Tibial artery (tissue), 4 donors: ENCODE measurements around the gene ZDHHC18.
A peak's percentile ranks its signal among the peaks of the same experiment; 100 is the strongest.

Source experiments
- DNase-seq, 2 donors: peaks; one replicate each; pipeline ENCODE4 v3.0.0-alpha.2; 2019
- H3K27ac ChIP-seq, 2 donors: fragments of 200-600 bp; sonication (generic) in 1 of 2; 1 replicate in 1 of 2; 2 replicates in 1 of 2; pipeline ENCODE4 v1.5.1; 2018 to 2019; ENCODE audit warnings: mild to moderate bottlenecking in 1 of 2
- H3K27me3 ChIP-seq, 2 donors: fragments of 200-600 bp; sonication (generic) in 1 of 2; one replicate each; pipeline versions ENCODE4 v1.5.1 to v1.6.0; 2016 to 2019
- H3K36me3 ChIP-seq, 3 donors: fragments of 200-600 bp; sonication (generic) in 2 of 3; one replicate each; pipeline ENCODE4 v1.5.1; 2016 to 2019; ENCODE audit warnings: mild to moderate bottlenecking in 2 of 3
- H3K4me1 ChIP-seq, 4 donors: fragments of 200-600 bp; sonication (generic) in 2 of 4; 1 replicate in 3 of 4; 2 replicates in 1 of 4; pipeline ENCODE4 v1.5.1; 2016 to 2019
- H3K4me3 ChIP-seq, 2 donors: fragments of 200-600 bp; sonication (generic) in 1 of 2; 1 replicate in 1 of 2; 2 replicates in 1 of 2; pipeline ENCODE4 v1.5.1; 2018 to 2019; ENCODE audit warnings: mild to moderate bottlenecking in 2 of 2
- H3K9me3 ChIP-seq, 3 donors: fragments of 200-600 bp; sonication (generic) in 1 of 3; one replicate each; pipeline ENCODE4 v1.5.1; 2016 to 2019
- intact Hi-C: fragments of 100-400 bp; cut with DNase I; formaldehyde crosslinking; loops from one replicate; pipeline ENCODE4 v1.15.0; 2023; ENCODE audit warnings: low total_unique reads
- TF ChIP-seq, protein P1 (sequence below), 2 experiments: fragments of 200-600 bp in 1 of 2; fragments of 450-650 bp in 1 of 2; IDR thresholded peaks; one replicate each; pipeline ENCODE4 v1.5.1; 2017 to 2019; ENCODE audit warnings: antibody characterized with exemption in 2 of 2, mild to moderate bottlenecking in 1 of 2, moderate library complexity in 1 of 2

Gene ZDHHC18

DNA sequence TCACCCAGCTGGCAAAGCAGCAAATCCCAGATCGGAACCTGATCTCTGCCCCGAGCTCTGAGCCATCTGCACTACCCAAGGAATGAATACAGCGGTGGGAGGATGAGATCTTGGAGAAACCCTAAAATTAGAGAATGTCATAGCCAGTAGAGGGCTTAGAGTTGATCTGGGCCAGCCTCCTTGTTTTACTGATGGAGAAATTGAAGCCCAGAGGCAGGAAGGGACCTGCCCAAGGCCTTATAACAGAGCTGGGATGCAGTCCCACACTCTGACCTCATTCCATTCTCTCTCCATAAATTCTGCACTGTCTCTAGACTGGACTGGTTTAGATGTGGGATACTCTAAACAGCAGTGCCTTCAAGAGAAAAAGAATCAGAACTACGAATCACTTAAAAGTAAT lies 31.7 kb downstream of the ZDHHC18 start:
- TF ChIP-seq, protein P1, sequence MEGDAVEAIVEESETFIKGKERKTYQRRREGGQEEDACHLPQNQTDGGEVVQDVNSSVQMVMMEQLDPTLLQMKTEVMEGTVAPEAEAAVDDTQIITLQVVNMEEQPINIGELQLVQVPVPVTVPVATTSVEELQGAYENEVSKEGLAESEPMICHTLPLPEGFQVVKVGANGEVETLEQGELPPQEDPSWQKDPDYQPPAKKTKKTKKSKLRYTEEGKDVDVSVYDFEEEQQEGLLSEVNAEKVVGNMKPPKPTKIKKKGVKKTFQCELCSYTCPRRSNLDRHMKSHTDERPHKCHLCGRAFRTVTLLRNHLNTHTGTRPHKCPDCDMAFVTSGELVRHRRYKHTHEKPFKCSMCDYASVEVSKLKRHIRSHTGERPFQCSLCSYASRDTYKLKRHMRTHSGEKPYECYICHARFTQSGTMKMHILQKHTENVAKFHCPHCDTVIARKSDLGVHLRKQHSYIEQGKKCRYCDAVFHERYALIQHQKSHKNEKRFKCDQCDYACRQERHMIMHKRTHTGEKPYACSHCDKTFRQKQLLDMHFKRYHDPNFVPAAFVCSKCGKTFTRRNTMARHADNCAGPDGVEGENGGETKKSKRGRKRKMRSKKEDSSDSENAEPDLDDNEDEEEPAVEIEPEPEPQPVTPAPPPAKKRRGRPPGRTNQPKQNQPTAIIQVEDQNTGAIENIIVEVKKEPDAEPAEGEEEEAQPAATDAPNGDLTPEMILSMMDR (IDR thresholded peaks at IDR 0.05) = no peak
- intact Hi-C loops = no loop called here
- H3K27ac ChIP-seq = no peak overlapping the region

DNA sequence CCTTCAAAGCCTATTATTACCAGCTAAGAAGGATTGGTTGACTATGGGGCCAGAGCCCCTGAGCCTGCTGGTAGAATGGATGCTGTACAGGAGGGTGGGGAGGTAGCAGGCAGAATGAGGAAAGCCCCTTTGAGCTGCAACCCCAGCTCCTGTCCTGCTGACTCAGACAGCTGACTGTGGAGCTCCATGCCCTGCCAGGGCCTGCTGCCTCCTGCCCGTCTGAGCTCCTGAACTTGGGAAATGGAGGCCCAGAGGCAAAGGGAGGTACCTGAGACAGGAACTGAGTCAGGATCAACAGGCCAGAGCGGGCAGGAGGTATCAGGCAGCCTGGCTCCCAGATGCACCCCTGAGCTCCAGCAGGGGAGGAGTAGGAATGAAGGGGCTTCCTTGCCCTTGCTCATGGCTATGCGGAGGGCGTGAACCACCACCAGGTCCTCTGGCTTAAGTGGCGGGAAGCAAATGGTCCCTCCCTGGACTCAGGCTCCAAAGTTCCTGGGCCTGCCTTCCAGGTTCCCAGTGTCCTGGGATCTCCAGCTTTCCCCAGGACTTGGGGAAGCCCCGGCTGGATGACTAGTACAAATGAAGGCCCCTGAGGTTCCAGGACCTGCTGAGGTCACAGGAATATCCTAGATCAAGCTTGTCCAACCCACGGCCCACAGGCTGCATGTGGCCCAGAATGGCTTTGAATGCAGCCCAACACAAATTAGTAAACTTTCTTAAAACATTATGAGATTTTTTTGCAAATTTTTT lies 32.6 kb downstream of the ZDHHC18 start:
- intact Hi-C loops = no loop called here
- H3K27ac ChIP-seq = no peak overlapping the region

More for the DNA sequence above, 31.7 kb downstream of the ZDHHC18 start:
- DNase-seq = no peak
- Histone ChIP-seq H3K36me3 (peaks cover 27 to 53% (median 33%) of the 10 kb centered on the region in 3 donors), H3K9me3 (no peaks in the 10 kb centered on the region), H3K4me1 (peaks cover 0 to 3% (median 0%) of the 10 kb centered on the region in 4 donors), H3K4me3 (no peak overlapping the region), H3K27me3 (no peaks in the 10 kb centered on the region)

DNA sequence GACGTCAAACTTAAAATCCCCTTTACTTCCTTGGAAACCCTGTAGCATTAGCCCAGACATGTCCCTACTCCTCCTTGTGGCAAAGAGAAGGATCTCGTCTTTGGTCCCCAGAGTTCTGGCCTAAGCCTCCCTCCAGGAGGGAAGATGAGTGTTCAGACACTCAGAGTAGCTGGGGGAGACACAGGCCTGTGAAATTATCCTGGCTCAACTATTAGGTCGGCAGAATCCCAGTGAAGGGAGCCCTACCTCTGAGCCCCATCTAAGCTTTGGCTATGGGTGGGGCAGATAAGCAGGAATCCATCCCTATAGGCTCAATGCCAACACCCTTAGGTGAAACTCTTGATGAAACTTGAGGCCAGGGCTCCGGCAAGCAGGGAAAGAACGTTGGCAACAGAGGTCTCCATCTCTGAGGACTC lies 34.8 kb downstream of the ZDHHC18 start:
- no peaks in the 10 kb centered on the region for H3K9me3 ChIP-seq
- peaks cover 0 to 22% (median 15%) of the 10 kb centered on the region in 4 donors for H3K4me1 ChIP-seq
- peaks cover 4 to 21% (median 7%) of the 10 kb centered on the region in 3 donors for H3K36me3 ChIP-seq
- H3K27ac ChIP-seq = no peak overlapping the region
- TF ChIP-seq, protein P1 (IDR thresholded peaks at IDR 0.05) = no peak
- no peak overlapping the region for H3K4me3 ChIP-seq
- H3K27me3 ChIP-seq = no peaks in the 10 kb centered on the region
- DNase-seq = no peak
- intact Hi-C loops = no loop called here

More for the DNA sequence above, 32.6 kb downstream of the ZDHHC18 start:
- Histone ChIP-seq H3K4me1 (peaks cover 0 to 8% (median 5%) of the 10 kb centered on the region in 4 donors), H3K4me3 (no peak overlapping the region), H3K36me3 (peaks cover 20 to 44% (median 24%) of the 10 kb centered on the region in 3 donors), H3K27me3 (no peaks in the 10 kb centered on the region), H3K9me3 (no peaks in the 10 kb centered on the region)
- no peak for DNase-seq
- TF ChIP-seq, protein P1 (IDR thresholded peaks at IDR 0.05) = no peak

DNA sequence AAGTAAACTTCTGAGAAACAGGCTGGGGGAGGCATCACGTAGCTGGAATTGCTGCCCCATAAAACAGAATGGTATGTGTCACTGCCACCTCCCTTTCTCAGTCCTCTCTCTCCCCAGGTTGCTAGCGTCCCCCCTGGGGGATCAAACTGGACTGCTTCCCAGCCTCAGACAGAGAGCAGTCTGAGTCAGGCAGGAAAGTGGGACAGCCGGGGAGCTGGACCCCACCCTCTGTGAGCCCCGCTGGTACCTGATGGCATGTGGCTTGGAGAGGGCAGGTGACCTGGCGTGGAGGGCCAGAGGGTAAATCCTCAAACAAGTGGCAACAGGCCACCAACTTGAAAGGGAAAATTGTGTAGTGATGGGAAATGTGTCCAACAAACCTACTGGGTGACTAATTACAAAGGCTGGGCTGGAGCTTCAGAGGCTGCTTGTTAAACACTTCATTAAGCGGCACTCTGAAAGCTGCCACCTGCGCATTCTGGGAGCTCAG lies 35.4 kb downstream of the ZDHHC18 start:
- TF ChIP-seq, protein P1 (IDR thresholded peaks at IDR 0.05) = no peak
- intact Hi-C loops = no loop called here

DNA sequence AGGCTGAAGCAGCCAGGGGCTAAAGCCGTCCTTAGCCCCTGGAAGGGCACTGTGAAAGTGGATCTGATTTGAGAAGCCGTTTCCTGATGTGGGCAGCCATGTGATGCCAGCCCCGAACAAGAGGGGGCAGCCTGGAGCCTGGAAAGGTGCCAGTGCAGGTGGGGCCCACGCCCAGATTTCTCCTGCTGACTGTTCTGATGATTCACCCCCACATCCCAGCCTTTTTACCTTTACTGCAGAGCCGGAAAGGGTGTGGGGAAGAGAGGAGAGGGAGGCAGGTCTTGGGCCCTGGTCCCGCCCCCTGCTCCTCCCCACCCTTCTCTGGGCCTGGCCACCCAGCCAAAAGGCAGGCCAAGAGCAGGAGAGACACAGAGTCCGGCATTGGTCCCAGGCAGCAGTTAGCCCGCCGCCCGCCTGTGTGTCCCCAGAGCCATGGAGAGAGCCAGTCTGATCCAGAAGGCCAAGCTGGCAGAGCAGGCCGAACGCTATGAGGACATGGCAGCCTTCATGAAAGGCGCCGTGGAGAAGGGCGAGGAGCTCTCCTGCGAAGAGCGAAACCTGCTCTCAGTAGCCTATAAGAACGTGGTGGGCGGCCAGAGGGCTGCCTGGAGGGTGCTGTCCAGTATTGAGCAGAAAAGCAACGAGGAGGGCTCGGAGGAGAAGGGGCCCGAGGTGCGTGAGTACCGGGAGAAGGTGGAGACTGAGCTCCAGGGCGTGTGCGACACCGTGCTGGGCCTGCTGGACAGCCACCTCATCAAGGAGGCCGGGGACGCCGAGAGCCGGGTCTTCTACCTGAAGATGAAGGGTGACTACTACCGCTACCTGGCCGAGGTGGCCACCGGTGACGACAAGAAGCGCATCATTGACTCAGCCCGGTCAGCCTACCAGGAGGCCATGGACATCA lies 36.5 kb downstream of the ZDHHC18 start, which contains the start of gene SFN:
SFN (plus strand) TSS at position 369 of the 904 bp plus-strand sequence; CDS start at position 433, 64 bp downstream.
- DNase-seq = no peak
- no peaks in the 10 kb centered on the region for H3K27me3 ChIP-seq
- peaks cover 0 to 4% (median 0%) of the 10 kb centered on the region in 3 donors for H3K36me3 ChIP-seq
- H3K4me1 ChIP-seq = peaks cover 0 to 22% (median 15%) of the 10 kb centered on the region in 4 donors
- TF ChIP-seq, protein P1 (IDR thresholded peaks at IDR 0.05) = no peak
- H3K27ac ChIP-seq = peak within 1 kb of the TSS; percentile 70 to 94
- H3K9me3 ChIP-seq = no peaks in the 10 kb centered on the region
- intact Hi-C loops = no loop called here
- H3K4me3 ChIP-seq = peak within 1 kb of the TSS; percentile 55 to 63

More for the DNA sequence above, 35.4 kb downstream of the ZDHHC18 start:
- Histone ChIP-seq H3K9me3 (no peaks in the 10 kb centered on the region), H3K27ac (no peak overlapping the region), H3K4me1 (peaks cover 0 to 22% (median 15%) of the 10 kb centered on the region in 4 donors), H3K27me3 (no peaks in the 10 kb centered on the region), H3K4me3 (no peak overlapping the region), H3K36me3 (peaks cover 0 to 15% (median under 1%) of the 10 kb centered on the region in 3 donors)
- no peak for DNase-seq
